Activated CD8-positive, alpha-beta memory T cell treated with anti-CD3 and anti-CD28 coated beads, Interleukin-2, amount 50 U/mL, for 4 hours (primary cell): Measurements from ENCODE around the gene FOXL2NB.
"Not testable (repeated sequence)": the region's sequence is repeated elsewhere in the genome, so short reads cannot be mapped to it uniquely, and the experiment has no call there.

Experiments
- DNase-seq: peaks from one replicate; pipeline ENCODE4 v3.0.0-alpha.2; 2020

FOXL2NB gene

DNA sequence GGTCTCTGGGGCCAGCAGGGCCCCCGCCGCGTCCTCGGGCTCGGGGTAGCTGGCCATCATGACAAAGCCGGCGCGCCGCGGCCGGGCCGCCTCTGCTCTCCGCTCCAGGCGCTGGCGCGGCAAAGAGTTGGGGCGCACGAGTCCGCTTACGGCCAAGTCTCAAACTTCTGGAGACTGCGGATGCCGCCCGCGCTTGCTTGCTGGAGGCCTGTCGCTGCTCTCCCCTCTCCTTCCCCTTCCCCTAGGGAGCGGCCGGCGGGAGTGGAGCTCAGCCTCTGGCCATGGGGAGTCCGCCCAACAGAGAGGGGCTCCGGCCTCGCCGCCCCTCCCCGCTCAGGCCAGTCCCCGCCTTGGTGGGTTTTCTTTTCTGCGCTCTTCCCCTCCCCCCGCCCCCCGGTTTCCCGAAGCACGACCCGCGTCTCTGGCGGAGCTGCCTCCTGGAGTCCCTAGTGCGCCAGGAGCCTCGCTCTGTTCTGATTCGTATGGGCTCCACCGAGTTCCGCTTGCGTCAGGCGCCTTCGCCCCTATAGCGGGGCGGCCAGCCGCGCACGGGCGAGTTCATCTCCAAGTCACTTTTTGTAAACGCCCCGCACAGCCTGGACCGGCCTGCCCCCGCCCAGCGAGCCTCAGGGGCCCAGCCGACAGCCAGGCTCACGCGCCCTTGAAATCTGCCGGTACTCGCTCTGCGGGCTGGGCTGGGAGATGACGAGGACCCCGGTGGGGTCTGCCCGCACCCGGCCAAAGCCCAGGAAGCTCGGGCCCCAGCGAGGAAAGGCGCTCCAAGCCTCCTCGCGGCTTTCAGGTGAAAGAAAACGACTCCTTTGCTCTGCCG is at the start of gene FOXL2NB, which contains the start of gene FOXL2:
TSS of gene FOXL2NB (plus strand) at position 555 of the 832 bp plus-strand sequence. CDS start at position 703, 148 bp downstream.
TSS of gene FOXL2 (minus strand) at position 475 of the 832 bp plus-strand sequence. CDS start at position 60, 415 bp downstream.
- DNase-seq, result peak; percentile 24

DNA sequence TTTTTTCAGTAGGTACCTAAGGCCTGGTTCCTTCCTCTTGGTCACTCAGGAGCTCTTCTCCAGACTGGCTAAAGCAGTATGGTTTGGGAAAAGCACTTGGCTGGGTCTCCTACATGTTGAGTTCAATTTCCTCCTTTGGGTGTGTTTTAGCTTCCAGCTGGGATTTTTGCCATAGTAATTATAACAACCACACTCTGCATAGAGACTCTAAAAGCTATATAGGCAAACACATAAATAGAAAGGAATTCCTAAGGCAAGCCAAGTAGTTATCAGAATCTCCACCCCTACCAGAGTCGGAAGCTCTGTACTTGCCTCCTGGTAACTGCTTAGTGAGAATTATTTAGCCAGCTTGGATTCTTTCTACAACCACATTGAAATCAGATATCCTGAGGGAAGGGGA is 48.7 kb upstream of the FOXL2NB start:
- no peak for DNase-seq

DNA sequence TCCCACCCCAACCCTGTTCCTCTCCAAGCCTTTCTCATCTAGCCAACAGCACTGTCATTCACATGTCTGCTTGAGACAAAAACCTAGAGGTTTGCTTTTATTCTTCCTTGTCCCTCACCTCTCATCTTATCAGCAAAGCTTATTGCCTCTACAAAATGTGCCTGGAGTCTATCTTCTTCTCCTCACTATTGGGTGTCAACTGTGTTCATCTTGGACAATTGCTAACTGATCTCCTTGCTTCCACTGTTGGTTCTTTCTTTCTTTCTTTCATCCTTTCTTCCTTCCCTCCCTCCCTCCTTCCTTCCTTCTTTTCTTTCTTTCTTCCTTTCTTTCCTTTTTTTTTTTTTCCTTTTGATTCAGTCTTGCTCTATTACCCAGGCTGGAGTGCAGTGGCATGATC is 48.3 kb upstream of the FOXL2NB start:
- DNase-seq, result no peak

DNA sequence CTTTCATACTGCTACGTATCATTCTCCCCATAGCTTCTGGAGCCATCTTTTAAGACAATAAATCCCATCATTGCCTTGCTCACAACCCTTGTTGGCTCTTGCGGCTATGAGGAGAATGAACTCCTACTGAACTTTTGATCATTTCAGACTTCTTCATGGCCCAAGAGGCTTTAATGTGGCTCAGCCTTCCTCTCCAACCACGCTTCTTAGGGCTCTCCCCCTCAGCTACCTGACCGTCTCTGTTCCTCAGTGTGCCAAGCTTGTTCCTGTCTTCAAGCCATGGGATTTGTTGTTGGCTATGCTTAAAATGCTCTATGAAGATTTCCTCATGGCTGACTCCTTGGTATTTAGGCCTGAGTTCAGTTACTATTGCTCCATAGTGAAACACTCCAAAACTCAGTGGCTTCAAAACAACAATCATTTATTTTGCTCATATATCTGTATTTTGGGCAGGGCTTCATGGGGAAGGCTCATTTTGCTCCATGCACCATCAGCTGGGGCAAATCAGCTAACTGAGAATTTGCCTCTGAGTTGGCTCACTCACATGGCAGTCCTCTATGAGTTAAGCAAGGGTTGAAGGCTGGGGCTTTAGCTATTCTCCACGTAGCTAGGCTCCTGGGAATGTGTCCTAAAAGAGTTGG is 47.5 kb upstream of the FOXL2NB start:
- no peak for DNase-seq

DNA sequence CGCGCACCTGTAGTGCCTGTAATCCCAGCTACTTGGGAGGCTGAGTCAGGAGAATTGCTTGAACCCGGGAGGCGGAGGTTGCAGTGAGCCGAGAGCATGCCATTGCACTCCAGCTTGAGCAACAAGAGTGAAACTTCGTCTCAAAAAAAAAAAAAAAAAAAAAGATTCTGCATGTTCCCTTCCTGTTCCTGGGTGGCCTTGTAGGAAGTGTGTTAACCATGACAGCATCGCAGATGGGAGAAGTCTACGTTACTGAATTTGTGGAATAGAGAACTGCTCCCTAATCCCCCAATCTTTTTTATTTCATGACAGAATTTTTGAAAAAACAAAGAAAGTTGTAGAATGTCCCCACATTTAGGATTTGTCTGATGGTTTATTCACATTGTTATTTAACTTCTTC is 45.5 kb upstream of the FOXL2NB start:
- DNase-seq, result no peak

DNA sequence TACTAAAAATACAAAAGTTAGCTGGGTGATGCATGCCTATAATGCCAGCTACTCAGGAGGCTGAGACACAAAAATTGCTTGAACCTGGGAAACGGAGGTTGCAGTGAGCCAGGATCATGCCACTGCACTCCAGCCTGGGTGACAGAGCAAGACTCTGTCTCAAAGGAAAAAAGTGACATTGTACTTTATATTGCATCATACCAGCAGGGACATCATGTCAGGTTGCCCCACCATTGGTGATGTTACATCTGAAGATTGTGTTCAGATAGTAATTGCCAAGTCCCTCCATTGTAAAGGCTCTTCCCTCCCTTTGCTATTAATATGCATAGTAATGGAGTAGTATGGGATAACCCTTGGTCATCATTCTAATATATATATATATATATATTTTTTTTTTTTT is 44.8 kb upstream of the FOXL2NB start:
- no peak for DNase-seq

DNA sequence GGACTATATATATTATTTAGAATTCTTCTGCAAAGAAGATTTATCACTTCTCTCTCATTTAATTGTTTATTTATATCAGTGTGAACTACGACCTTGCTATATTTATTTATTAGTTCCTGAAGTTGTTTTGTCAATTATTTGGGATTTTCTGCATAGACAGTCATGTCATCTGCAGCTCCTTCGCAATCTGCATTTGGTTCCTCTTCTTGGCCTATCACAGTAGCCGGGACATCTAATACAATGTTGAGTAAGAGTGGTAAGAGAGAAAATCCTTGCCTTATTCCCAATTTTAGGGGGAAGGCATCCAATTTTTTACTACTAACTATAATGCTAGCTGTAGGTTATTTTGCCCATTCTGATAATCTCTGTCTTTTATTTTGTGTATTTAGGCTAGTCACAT is 39.5 kb upstream of the FOXL2NB start:
- no peak for DNase-seq

DNA sequence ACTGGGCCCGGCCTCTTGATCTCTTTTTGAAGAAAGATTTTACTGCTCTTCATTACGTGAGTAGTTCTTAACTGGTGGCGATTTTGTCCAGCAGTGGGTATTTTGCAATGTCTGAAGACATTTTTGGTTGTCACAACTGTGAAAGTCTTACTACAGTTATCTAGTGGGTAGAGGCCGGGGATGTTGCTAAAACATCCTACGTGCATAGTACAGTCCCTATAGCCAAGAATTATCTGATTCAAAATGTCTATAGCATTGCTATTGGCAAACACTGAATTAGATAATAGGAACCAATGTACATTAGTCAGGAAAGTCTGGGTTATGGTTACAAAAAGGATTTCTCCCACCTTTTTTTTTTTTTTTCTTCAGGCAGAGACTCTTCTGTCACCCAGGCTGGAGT is 38.2 kb upstream of the FOXL2NB start:
- no peak for DNase-seq

DNA sequence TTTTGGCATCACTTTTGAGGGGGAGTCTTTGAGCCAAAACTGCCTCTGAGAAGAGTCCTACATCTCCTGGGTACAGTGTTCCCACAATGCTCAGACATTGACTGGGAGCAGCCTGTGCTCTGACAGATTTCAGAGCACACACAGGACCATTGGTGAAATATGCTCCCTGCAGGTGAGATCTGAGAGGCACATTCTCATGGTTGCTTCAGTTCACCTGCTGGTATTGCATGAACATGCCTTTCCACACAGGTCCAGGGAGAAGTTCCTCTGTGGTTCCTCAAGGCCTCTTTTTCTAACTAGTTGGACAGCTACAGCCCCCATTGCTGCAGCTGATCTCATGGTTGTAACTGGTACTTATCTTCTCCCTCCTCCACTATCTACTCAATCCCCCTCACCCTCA is 37.1 kb upstream of the FOXL2NB start:
- no peak for DNase-seq

DNA sequence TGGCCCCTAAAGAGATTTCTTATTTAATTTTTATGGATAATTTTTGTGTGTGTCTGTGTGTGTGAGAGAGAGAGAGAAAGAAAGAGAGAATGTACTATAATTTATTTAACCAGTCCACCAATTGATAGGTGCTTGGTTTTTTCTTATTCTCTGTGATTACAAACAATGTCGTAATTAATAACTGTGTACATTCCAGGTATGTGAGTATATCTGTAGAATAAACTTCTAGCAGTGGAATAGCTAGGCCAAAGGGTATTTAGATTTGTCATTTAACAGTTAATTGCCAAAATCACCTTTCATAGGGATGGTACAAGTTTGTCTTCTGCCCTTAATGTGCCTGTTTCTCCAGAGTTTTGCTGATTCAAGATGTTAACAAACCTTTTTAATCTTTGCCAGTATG is 35.4 kb upstream of the FOXL2NB start:
- DNase-seq, result no peak

DNA sequence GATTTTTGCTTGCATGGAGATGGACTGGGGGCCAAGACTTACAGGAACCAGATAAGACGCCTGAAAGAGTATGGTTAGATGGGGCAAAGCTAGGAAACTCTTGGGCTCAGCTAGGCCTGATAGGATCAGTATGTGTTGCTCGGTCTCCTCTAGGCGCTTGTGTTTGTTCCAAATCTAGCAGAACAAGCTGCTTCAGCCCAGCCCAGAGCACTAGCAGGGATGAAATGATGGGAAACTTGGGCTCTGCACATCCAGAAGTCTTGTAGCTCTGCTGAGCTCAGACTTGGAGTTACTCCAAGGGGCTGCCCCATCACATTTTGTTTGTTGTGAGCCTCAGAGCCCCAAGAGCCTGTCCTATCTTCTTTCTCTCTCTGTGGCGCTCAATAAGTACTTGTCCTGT is 34.8 kb upstream of the FOXL2NB start:
- no peak for DNase-seq

DNA sequence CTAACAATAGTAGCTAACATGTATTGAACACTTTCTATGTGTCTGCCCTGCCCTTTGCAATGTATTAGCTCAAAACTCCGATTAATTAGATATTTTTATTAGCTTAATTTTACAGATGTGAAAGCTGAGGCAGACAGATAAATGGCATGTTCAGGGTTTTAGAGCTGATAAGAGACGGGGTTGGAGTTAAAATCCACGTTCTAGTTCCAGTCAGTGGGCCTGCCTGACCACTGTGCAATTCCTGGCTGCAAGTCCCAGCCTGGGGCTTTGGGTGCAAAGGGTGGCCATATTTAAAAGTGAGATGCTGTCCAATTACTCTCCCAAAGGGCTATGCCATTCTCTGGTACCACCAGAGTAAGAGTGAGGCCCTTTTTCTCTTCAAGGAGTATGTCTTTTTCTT is 33.3 kb upstream of the FOXL2NB start:
- no peak for DNase-seq

DNA sequence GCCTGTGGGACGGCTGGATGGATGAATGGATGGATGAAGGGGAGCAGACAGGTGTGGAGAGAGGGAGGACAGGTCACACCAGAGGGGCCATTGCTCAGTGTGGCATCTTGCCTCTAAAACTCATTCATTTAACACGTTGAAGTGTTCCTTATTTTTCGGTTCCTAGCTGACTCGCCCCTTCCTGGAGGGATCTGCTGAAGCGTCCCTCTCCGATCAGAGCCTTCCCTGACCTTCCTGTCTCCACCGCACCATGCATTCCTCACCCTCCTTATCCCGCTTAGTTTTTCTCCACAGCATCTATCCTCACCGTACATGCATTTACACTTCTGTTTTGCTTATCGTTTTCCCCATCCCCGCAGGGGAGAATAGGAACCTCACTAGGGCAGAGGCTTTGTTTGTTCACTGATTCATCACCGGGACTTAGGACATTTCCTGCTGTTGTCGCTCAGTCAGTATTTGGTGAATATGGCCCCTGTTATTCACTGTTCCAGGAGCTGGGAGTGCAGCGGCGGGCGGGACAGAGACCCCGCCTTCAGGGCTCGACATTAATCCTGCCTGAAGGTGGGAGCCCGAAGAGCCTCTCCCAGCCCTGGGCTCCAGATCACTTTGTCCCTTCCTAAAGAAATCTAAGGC is 32.0 kb upstream of the FOXL2NB start:
- no peak for DNase-seq

DNA sequence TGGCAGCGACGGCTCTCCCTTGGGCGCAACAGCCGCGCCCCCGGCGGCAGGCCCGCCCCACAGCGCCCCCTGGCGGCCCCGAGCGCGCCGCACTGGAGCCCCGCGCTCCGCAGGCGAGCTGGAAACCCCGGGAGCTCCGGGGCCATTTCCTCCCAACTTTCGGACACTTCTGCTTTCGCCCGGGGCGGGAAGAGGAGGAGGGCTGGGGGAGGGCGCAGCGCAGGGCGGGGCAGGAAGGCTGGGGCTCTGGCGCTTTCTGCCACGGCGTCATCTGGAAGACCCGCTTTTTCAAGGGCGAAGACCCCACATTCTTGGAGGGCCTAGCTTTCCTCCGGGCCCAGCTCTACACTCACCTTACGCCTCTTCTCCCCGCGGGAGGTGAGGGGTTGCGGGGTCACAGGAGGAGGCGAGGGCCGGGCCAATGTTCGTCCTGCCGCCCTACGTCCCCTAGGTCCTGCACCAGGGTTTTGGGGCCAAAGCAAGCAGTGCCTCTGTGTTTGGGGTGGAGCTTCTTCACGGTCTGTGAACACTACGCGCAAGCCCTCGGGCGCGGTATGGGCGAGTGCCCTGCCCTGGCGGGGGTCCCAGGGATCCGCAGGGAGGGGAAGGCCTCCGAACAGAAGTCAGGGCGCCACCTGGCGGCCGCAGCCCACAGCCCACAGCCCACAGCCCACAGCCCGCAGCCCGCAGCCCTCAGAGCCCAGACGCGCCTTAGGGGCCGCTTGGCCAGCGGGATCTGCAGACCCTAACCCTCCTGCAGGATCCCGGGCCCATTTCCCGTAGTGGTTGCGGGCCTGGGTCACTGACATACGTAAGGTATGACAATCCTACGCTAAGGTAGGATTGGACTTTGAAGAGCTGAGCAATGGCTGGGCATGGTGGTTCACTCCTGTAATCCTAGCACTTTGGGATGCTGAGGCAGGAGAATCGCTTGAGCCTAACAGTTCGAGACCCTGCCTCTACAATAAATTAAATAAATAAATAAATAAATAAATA is 31.2 kb upstream of the FOXL2NB start:
- peak; percentile 84 for DNase-seq

DNA sequence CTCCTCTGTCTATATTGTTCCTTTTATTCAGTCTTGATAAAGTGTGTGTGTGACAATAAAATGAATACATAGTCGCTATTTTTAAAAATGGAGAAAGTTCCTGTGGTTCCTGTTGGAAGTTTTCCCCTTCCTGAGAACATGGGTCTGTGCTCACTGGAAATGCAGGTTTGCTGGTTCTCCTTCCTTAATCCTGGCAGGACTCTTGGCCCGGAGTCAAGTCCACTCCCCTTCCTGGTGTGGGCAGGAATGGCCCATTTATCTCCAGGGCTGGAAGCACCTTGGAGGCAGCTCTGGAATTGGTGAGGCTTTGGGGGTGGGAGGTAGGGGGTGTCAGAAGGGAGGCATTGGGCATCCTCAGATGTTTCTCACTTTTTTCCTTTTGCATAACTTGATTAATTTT is 30.2 kb upstream of the FOXL2NB start:
- DNase-seq, result no peak

DNA sequence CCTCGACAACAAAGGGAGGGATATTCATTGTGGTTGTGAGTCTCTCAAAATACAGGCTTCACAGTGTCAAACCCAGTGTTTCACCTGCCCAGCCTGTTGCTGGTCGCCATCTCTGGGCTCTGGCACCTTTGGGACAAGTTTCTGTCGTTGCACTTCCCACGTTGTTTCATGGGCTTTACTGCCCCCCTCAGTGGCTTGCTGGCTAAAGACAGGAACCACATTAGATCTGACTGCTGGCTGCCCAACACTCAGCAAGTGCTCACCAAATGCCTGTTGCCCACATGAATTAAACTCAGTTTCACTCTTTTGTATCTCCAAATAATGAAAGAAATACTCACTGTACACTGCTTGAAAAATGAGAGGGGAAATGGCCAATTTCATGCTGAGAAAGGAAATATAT is 27.7 kb upstream of the FOXL2NB start:
- DNase-seq, result no peak

DNA sequence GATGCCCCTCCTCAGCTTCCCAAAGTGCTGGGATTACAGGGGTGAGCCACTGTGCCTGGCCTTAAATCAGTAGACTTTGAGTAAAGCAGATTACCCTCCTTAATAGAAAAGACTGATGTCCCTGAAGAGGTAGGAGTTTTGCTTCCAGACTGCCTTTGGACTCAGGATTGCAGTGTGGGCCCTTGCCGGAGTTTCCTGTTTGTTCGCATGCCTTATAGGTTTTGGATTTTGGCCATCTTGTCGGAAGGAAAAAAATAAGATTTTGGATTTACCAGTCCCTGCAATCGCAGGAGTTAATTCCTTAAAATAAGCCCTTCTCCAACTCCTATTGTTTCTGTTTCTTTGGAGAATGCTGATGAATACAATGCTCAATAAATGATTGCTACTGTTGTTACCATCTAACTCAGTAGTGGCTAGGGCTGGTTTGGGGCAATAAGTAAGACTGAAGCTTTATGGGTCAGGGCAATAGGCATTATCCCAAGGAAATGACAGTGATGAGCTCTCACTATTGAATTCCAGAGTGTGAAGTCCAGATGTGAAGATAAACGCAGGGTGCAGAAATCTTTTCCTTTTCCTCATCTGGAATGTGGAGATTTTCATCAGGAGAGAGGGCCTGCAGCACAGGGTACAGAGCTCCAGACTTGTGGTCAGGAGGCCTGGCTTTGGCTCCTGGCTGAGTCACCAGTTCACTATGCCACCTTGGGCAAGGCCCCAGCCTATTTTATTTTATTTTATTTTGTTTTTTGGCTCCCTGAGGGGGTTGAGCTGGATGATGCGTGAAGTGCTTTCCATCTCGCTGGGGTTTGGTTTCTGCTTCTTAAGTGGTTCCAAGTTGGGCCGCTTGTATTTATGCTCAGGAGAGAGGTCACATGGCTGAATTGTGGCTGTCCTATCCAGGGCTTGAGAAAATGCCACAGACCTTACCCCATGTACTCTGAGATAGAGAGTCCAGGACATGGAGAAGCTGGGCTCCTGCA is 25.4 kb upstream of the FOXL2NB start:
- no peak for DNase-seq

DNA sequence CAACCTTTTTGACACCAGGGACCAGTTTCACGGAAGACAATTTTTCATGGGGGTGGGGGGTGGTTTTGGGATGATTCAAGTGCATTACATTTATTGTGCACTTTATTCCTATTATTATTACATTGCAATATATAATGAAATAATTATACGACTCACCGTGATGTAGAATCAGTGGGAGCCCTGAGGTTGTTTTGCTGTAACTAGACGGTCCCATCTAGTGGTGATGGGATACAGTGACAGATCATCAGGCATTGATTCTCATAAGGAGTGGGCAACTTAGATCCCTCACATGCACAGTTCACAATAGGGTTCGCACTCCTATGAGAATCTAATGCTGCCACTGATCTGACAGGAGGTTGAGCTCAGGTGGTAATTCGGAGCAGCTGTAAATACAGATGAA is 24.6 kb upstream of the FOXL2NB start:
- DNase-seq, result not testable (repeated sequence)

DNA sequence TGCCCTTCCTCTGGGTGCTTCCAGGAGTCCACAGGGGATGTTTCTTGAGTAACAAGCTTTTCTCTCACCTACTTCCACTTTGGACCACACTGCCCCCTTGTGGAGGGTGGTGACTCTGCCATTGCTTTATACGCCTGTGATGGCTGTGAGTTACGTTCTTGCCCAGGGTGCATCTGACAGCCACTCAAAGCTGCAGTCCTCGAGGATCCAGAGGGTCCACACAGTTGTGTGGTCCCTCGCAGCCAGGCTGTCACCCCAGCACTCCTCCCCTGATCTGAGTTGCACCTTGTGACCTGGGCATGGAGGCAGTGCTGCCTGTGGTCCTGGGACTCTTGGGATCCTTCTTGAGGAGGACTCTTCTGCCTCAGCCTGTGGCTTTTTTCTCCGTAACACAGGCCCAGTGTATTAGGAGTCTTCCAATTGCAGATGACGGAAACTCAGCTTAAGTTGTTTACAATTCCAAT is 23.5 kb upstream of the FOXL2NB start:
- DNase-seq, result peak; percentile 84

DNA sequence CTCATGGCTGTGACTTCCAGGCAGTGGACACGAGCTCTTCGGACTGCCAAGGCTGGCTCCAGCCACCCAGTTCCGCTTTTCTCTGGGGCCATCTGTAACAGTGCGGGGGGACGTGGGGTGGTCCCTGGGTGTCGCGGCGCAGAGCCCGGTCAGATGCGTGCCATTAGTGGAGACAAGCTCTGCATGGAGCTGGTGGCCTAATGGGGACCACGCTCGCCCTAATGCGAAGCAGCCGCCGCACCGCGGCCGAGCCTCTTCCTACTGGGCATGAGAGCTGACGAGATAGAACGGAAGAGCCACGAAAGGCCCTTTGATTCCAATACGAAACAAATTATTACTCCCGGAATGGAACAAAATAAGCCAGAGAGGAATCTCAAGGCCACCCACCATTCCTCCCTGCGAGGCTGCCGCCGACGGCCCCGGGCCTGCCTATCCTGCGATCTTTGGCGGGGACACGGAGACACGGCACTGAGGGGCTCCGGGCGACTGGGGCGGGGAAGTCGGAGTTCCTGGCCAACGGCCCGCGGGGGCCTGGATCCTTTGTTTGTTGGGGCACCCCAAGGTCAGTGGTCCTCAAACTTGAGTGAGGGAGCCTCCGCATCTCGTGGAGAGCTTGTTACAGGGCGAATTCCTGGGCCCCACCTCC is 18.2 kb upstream of the FOXL2NB start:
- no peak for DNase-seq
